Measurements from ENCODE around the gene STYX.

Gene STYX

DNA sequence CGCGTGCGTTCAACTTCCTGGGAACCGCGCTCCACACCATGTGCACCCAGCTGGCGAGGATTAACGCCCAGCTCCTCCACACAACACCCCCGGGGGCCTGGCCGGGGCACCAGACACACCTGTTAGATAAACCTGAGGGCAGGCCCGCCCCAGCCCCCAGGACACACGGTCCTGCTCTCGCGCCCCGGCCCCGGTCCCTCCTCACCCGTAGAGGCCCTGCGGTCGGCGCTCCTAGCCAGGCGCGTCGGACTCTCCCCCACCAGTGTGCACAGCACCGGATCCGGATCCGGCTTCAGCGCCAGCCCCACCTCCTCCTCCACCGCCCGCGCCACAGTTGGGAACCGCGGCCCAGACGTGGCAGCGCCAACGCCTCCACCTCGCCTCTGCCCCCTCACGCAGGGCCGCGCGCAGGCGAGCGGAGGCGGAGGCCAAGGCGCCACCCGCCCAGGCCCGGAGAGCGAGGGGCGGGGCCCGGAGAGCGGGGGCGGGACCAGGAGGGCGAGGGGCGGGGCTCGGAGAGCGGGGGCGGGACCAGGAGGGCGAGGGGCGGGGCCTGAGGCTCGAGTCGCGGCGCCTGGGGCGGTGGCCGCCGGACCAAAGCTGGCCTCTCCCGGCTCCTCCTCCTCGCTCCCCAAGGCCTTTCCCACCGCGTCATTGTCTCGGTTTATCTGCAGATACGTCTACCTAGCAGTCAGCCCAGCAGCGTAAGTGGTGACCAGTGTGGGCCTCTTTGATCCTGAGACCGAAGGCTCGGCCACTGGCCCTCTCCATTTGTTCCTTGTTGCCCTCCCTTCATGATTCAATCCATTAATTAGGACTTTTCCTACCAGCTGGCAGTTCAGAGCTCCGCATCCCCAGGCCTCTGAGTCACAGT, 61.5 kb downstream of the STYX start, which contains the start of gene GNPNAT1:
Gene GNPNAT1, minus strand, starts transcription at position 385 of the 874 bp plus-strand sequence. CDS start 6,957 bp downstream, outside the sequence.
- DNase-seq = peak; percentile 93

DNA sequence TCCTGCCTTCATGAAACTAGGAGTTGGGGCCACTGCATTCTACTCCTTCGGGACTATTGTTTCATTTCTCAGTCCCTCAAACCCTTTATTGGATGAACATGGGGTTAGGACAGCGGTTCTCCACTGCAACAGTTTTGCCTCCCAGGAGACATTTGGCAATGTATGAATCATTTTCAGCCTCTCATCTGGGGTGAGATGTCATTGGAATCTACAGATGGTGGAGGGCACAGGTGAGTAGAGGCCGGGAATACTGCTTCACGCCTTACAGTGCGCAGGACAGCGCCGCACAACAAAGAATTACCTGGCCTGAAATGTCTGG, 62.1 kb downstream of the STYX start:
- DNase-seq = no peak

DNA sequence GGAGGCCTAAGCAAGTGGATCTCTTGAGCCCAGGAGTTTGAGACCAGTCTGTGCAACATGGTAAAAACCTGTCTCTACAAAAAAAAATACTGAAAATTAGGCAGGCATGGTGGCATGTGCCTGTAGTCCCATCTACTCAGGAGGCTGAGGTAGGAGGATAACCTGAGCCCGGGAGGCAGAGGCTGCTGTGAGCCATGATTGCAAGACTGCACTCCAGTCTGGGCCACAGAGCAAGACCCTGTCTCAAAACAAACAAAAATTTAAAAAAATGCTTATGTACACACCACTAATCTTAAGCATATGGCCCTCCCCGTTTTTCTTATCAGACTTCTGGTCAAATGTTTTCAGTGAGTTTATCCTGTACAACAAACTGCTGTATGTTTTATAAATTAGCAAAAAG, 63.1 kb downstream of the STYX start:
- DNase-seq = no peak

DNA sequence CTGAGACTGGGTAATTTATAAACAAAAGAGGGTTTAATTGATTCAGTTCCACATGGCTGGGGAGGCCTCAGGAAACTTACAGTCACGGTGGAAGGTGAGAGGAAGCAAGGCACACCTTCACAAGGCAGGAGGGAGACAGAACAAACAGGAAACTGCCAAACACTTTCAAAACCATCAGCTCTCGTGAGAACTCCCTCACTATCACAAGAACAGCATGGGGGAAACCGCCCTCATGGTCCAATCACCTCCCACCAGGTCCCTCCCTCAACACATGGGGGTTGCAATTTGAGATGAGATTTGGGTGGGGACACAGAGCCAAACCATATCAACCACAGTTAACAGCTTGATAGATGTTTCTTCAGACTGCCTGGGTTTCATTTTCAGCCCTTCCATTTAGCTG, 67.7 kb downstream of the STYX start:
- no peak for DNase-seq

DNA sequence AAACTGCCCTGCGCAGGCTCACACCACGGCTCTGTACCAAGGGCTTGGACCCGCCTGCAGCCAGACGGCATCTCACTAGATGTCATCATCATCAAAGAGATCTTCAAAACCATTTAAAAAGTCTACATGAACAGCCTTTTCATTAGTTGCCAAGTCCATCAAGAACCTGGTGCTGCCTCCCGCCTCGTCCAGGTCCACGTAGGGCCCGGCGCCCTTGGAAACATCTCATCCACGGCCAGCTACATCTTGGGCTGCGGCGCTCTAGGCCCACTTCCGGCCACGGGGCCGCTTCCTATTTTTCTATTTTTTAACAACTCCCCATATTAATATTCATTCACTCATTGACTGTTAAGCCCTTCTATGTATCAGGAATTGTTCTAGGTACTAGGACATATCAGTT, 68.9 kb downstream of the STYX start:
- no peak for DNase-seq

DNA sequence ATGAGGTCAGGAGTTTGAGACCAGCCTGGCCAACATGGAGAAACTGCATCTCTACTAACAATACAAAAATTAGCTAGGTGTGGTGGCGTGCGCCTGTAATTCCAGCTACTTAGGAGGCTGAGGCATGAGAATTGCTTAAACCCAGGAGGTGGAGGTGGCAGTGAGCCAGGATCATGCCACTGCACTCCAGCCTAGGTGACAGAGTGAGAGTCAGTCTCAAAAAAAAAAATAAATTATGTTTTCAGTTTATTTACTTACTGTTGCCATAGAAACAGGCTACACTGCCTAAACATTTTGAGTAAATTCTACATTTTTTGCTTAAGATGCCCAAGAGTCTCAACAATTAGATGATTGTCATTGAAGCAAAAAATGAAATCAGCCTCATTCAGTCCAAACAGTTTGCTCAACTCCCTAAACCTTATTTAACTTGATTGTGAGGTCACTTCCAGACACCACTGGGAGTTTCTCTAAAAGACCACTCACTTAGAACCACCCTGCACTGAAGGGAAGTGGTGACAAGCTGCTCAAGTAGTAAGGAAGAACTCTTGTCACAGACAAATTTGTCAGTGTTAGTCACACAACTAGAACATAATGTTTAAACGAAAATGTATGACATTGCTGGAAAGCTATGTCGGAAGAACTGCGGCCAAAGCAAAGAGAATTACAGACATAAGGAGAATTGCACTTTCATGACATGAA, 71.2 kb downstream of the STYX start:
- no peak for DNase-seq

DNA sequence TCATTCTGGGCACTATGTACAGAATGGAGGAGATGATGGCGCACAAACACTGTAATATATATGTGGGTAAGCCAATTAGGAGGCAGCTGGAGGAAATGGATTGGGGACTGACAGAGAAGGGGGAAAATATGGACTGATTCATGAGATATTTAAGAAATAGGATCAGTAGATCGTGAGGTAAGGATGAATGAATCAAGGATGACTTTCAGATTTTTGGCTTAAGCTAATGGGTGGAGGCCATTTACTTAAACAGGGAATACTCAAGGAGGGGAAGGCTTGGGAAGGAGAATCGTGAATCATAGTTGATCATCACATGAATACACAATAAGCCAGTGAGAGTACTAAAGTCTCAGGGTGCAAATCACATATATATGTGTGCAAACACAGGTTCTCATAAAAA, 72.6 kb downstream of the STYX start:
- DNase-seq = no peak

DNA sequence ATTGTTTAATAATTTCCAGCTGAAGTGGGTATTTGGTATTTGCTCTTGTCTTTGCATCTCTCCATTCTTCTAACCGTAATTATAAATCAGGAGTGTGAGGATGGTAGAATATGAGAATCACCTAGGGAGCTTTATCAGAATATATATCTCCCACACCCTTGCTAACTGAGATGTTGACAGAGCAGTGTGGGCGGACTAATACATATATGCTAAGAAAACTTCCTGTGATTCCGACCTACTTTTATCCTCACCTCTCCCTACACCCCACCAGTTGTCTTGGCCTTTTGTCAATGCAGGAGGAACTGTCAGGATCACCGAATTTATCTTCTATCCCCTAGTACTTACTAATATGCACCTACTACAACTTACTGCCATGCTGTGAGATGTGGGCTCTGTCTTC, 76.1 kb downstream of the STYX start:
- DNase-seq = no peak

DNA sequence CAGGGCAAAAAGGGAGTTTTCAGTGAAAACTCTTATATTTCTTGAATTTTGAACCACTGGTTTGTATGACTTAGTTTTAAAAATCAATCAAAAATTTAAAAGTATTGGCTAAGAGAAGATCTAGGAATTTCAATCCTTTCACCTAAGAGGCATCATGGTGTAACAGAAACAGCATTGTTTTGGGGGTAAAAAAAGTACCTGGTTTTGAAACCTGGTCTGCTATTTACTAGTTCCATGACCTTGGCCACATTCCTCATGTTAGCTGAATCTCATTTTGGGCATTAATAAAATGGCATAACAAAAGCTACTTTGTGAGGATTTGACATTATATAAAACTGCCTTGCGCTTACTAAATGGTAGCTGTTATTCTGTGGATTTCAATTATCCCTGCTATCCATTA, 78.1 kb downstream of the STYX start:
- no peak for DNase-seq

DNA sequence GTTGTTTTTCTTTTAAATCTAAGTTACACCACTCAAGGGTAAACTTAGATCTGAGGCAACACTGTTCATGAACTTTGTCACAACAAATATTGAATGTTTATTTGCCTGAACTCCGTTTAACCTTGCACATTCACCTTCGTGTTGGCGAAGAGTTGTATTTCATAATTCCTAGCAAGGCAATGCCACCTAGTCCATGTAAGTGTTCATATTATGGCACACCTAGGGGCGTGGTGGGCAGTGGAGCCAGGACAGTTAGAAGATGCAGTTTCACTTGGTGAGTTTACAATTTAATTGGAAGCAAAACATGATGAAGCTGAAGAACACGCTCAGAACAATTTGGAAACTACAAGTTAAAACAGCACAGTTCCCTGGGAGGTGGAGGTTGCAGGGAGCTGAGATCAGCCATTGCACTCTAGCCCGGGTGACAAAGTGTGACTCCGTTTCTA, 91.9 kb downstream of the STYX start:
- no peak for DNase-seq

DNA sequence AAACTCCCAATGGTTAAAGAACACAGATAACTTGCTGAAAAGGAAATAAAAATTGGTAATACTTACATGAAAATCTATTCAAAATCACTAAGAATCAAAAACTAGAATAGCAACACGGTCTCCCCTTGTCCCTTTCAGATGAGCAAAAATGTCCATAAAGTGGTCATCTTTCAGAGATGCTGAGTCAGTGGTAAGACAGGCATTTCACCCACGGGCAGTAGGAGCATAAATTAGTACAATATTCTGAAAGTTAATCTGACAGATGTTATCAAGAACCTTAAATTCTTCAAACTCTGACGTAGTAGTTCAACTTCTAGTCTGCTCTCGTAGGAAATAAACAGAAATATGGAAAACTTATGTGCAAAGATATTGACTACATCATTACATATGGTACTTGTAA, 94.5 kb downstream of the STYX start:
- no peak for DNase-seq
